ENCODE measurements around the gene DCUN1D4. TPM values are rescaled to one million over a fixed set of nuclear protein-coding genes. Genes with fewer than 3 reads are reported as not detected.

DCUN1D4 gene
- total and polyA plus RNA-seq, 2 donors (not counting 1 experiment from before 2014, with no cell fraction given) = 44.3 to 50.7 TPM

DNA sequence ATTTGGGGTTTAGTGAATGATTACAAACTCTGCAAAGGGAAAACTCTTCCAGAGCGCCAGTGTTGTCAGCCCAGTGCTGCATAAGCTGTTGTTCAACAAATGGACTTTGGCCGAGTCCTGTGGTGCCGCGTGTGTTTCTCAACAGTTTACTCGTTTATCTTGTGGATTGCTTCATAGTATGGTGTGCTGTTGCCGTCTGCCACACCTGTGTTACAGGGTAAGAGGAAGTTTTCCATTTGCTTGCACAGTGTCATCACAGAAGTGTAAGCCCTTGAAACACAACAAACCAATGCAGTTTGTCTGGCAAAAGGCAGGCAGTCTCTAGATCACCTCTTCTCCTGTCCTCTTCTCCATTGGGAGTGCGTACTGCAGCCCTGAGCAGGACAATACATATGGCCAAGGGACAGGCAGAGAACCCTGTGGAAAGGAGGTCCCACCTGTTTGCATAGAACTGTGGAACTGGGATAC lies 66.3 kb downstream of the DCUN1D4 start:
- Histone ChIP-seq H3K4me3 (replicated peaks in 1 of 4; ENCODE audit: control extremely low read depth in 1 of 4, insufficient read depth in 1 of 4, low read depth in 3 of 4, low read length in 4 of 4) (no peak overlapping the region), H3K9me3 (ENCODE audit: control insufficient read depth, insufficient read depth, low read depth, low read length) (no peaks in the 10 kb centered on the region), H4K20me1 (ENCODE audit: control insufficient read depth, extremely low read depth, insufficient read depth, low read length) (no peaks in the 10 kb centered on the region), H3K4me1 (ENCODE audit: control insufficient read depth, extremely low read depth, insufficient read depth, low read length) (no peaks in the 10 kb centered on the region), H2AFZ (ENCODE audit: low read length) (no peak overlapping the region), H3K4me2 (ENCODE audit: extremely low read depth, insufficient read depth, low read length) (no peak overlapping the region), H3K27ac (ENCODE audit: insufficient read depth, low read length) (no peak overlapping the region), H3K27me3 (ENCODE audit: control insufficient read depth, insufficient read depth, low read length) (no peaks in the 10 kb centered on the region), H3K79me2 (ENCODE audit: control insufficient read depth, insufficient read depth, low read length) (no peaks in the 10 kb centered on the region), H3K9ac (ENCODE audit: insufficient read depth, low read length) (no peak overlapping the region), H3K36me3 (ENCODE audit: control insufficient read depth, insufficient read depth, low read length) (peaks cover 4% of the 10 kb centered on the region)
- DNase-seq (ENCODE audit: low read depth in 2 of 2) = no peak
- TF ChIP-seq, protein P1, sequence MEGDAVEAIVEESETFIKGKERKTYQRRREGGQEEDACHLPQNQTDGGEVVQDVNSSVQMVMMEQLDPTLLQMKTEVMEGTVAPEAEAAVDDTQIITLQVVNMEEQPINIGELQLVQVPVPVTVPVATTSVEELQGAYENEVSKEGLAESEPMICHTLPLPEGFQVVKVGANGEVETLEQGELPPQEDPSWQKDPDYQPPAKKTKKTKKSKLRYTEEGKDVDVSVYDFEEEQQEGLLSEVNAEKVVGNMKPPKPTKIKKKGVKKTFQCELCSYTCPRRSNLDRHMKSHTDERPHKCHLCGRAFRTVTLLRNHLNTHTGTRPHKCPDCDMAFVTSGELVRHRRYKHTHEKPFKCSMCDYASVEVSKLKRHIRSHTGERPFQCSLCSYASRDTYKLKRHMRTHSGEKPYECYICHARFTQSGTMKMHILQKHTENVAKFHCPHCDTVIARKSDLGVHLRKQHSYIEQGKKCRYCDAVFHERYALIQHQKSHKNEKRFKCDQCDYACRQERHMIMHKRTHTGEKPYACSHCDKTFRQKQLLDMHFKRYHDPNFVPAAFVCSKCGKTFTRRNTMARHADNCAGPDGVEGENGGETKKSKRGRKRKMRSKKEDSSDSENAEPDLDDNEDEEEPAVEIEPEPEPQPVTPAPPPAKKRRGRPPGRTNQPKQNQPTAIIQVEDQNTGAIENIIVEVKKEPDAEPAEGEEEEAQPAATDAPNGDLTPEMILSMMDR (conservative IDR thresholded peaks at IDR 0.05 in 1 of 2, IDR thresholded peaks at IDR 0.05 in 1 of 2; ENCODE audit: low read depth in 1 of 2, low read length in 2 of 2) = no peak
- TF ChIP-seq EZH2 (IDR thresholded peaks at IDR 0.05; ENCODE audit: low read length, missing control alignments) = no peak

DNA sequence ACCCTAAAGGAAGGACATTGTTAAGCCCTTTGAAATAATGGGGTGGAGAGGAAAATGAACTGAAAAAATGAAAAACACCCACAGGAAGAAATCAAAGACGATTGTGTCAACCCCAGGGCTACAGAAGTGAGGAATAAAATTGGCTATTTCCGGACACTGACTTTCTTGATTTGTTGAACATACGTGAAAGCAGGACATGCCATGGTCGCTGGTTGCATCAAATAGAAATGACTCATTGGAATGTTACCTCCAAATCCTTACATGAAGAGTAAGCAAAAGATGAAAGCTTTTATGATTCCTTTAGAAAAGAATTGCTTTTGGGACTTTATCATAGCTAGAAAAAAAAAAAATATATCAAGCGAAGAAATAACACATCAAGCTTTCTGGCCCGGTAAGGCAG lies 75.3 kb downstream of the DCUN1D4 start:
- no peak overlapping the region for H3K27ac ChIP-seq (ENCODE audit: insufficient read depth, low read length)
- H2AFZ ChIP-seq (ENCODE audit: low read length) = no peak overlapping the region
- H3K36me3 ChIP-seq (ENCODE audit: control insufficient read depth, insufficient read depth, low read length) = peaks cover 3% of the 10 kb centered on the region
- H3K4me1 ChIP-seq (ENCODE audit: control insufficient read depth, extremely low read depth, insufficient read depth, low read length) = no peaks in the 10 kb centered on the region
- no peaks in the 10 kb centered on the region for H3K79me2 ChIP-seq (ENCODE audit: control insufficient read depth, insufficient read depth, low read length)
- DNase-seq (ENCODE audit: low read depth in 2 of 2) = peak in 1 of 2 donors; percentile 41
- no peaks in the 10 kb centered on the region for H3K9me3 ChIP-seq (ENCODE audit: control insufficient read depth, insufficient read depth, low read depth, low read length)
- no peaks in the 10 kb centered on the region for H3K27me3 ChIP-seq (ENCODE audit: control insufficient read depth, insufficient read depth, low read length)
- no peak overlapping the region for H3K4me2 ChIP-seq (ENCODE audit: extremely low read depth, insufficient read depth, low read length)
- no peak overlapping the region for H3K9ac ChIP-seq (ENCODE audit: insufficient read depth, low read length)
- H3K4me3 ChIP-seq (replicated peaks in 1 of 4; ENCODE audit: control extremely low read depth in 1 of 4, insufficient read depth in 1 of 4, low read depth in 3 of 4, low read length in 4 of 4) = no peak overlapping the region
- H4K20me1 ChIP-seq (ENCODE audit: control insufficient read depth, extremely low read depth, insufficient read depth, low read length) = no peaks in the 10 kb centered on the region
- TF ChIP-seq, protein P1 (conservative IDR thresholded peaks at IDR 0.05 in 1 of 2, IDR thresholded peaks at IDR 0.05 in 1 of 2; ENCODE audit: low read depth in 1 of 2, low read length in 2 of 2) = no peak
- no peak for TF ChIP-seq EZH2 (IDR thresholded peaks at IDR 0.05; ENCODE audit: low read length, missing control alignments)

DNA sequence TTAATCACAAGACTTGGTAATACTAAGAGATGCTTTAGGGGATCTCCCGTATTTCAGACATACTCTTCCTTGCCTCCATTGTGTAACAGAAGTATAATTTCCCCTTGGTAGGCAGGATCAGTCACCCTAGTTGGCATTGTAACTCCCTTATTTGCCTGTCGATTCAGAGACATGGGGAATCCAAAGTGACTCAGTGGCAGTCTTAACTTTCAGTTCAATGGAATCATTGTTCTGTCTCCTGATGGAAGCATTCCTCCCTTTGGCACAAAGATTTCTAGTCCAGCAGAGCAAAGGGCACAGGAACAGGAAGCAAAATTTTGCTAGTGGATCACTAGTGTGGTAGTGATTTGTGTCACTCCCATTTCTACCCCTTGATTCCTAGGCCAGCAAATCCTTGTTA lies 80.4 kb downstream of the DCUN1D4 start:
- DNase-seq (ENCODE audit: low read depth in 2 of 2) = no peak
- H3K79me2 ChIP-seq (ENCODE audit: control insufficient read depth, insufficient read depth, low read length) = no peaks in the 10 kb centered on the region
- no peak overlapping the region for H2AFZ ChIP-seq (ENCODE audit: low read length)
- H3K4me1 ChIP-seq (ENCODE audit: control insufficient read depth, extremely low read depth, insufficient read depth, low read length) = no peaks in the 10 kb centered on the region
- no peaks in the 10 kb centered on the region for H3K27me3 ChIP-seq (ENCODE audit: control insufficient read depth, insufficient read depth, low read length)
- no peak overlapping the region for H3K4me2 ChIP-seq (ENCODE audit: extremely low read depth, insufficient read depth, low read length)
- H3K36me3 ChIP-seq (ENCODE audit: control insufficient read depth, insufficient read depth, low read length) = no peaks in the 10 kb centered on the region
- H3K4me3 ChIP-seq (replicated peaks in 1 of 4; ENCODE audit: control extremely low read depth in 1 of 4, insufficient read depth in 1 of 4, low read depth in 3 of 4, low read length in 4 of 4) = no peak overlapping the region
- no peaks in the 10 kb centered on the region for H4K20me1 ChIP-seq (ENCODE audit: control insufficient read depth, extremely low read depth, insufficient read depth, low read length)
- H3K9ac ChIP-seq (ENCODE audit: insufficient read depth, low read length) = no peak overlapping the region
- no peaks in the 10 kb centered on the region for H3K9me3 ChIP-seq (ENCODE audit: control insufficient read depth, insufficient read depth, low read depth, low read length)
- TF ChIP-seq, protein P1 (conservative IDR thresholded peaks at IDR 0.05 in 1 of 2, IDR thresholded peaks at IDR 0.05 in 1 of 2; ENCODE audit: low read depth in 1 of 2, low read length in 2 of 2) = no peak
- no peak for TF ChIP-seq EZH2 (IDR thresholded peaks at IDR 0.05; ENCODE audit: low read length, missing control alignments)
- H3K27ac ChIP-seq (ENCODE audit: insufficient read depth, low read length) = no peak overlapping the region

All from fibroblast of lung (primary cell).